Fibroblast of mammary gland (primary cell): ENCODE data around the gene TOPBP1.

Experiments used
- DNase-seq: peaks from one replicate; pipeline ENCODE4 v3.0.0-alpha.2; 2010; ENCODE audit warnings: low read depth
- H3K4me3 ChIP-seq: 2 replicates; pipeline ENCODE4 v1.5.1; 2011; ENCODE audit warnings: low read depth, mild to moderate bottlenecking, low read length, moderate library complexity; ENCODE audit not compliant: control insufficient read depth
- CTCF ChIP-seq: conservative IDR thresholded peaks from 2 replicates; pipeline ENCODE4 v1.5.1; 2011; ENCODE audit warnings: low read depth, low read length, inconsistent platforms; ENCODE audit not compliant: control insufficient read depth, insufficient read depth

Gene TOPBP1

GRCh38 chr3:133663569-133664313 is 2.0 kb upstream of the TOPBP1 start:
- no peak overlapping the region for H3K4me3 ChIP-seq
- DNase-seq, result peak; percentile 64
- TF ChIP-seq CTCF, result peak; percentile 76

GRCh38 chr3:133662278-133662651 is 524 bp upstream of the TOPBP1 start:
- peak overlapping the region; percentile 90 for H3K4me3 ChIP-seq
- TF ChIP-seq CTCF, result no peak
- peak; percentile 33 for DNase-seq

- no peak for DNase-seq
- H3K4me3 ChIP-seq, result no peak overlapping the region
These were observed 1.9 kb downstream of the TOPBP1 start for GRCh38 chr3:133659806-133660205.

GRCh38 chr3:133655731-133656515 is 5.8 kb downstream of the TOPBP1 start:
- no peak for DNase-seq
- H3K4me3 ChIP-seq, result no peak overlapping the region
- no peak for TF ChIP-seq CTCF

More at GRCh38 chr3:133659806-133660205, 1.9 kb downstream of the TOPBP1 start:
- TF ChIP-seq CTCF, result no peak

GRCh38 chr3:133649486-133650068 is 12.2 kb downstream of the TOPBP1 start:
- no peak for TF ChIP-seq CTCF
- H3K4me3 ChIP-seq, result no peak overlapping the region
- no peak for DNase-seq

- no peak for TF ChIP-seq CTCF
- no peak overlapping the region for H3K4me3 ChIP-seq
- DNase-seq, result peak; percentile 65
These were observed 17.0 kb downstream of the TOPBP1 start for GRCh38 chr3:133644768-133645167.
